ENCODE measurements around the gene HDAC6. TPM values are rescaled to one million over a fixed set of nuclear protein-coding genes. Genes with fewer than 3 reads are reported as not detected.

HDAC6 gene
- total RNA-seq: 10 to 100 TPM; 28.4 to 45.6 (median 32.3) TPM
- polyA plus RNA-seq: 100 to 1,000 TPM in 1 of 2 donors, 10 to 100 TPM in 1; 31.7 to 102 TPM
- long read RNA-seq, donor 1, full-length matches to known transcripts: 7 of 29 reads
- long read RNA-seq, donor 1, partial matches to known transcripts: 10 of 29 reads
- long read RNA-seq, donor 1, other reads (novel, unspliced or antisense): 12 of 29 reads
- long read RNA-seq, donor 2, full-length matches to known transcripts: 8 of 36 reads
- long read RNA-seq, donor 2, partial matches to known transcripts: 13 of 36 reads
- long read RNA-seq, donor 2, other reads (novel, unspliced or antisense): 15 of 36 reads
- long read RNA-seq, donor 3, full-length matches to known transcripts: 12 of 41 reads
- long read RNA-seq, donor 3, partial matches to known transcripts: 17 of 41 reads
- long read RNA-seq, donor 3, other reads (novel, unspliced or antisense): 12 of 41 reads

GRCh38 chrX:48801280-48802088, at the start of gene HDAC6:
Gene HDAC6, plus strand, starts transcription at chrX:48802067. Its CDS starts 626 bp downstream, at chrX:48802693.
- Histone ChIP-seq H3K27me3 (no peaks in the 10 kb centered on the region), H3K4me1 (peaks cover 0 to 16% (median 0%) of the 10 kb centered on the region in 9 donors), H3K4me3 (peak within 1 kb of the TSS; percentile 35 to 82 (median 65)), H3K36me3 (peaks cover 0 to 22% (median 0%) of the 10 kb centered on the region in 9 donors), H3K27ac (peak within 1 kb of the TSS; percentile 84 to 97 (median 94)), H3K9me3 (peaks cover 0 to 11% (median 0%) of the 10 kb centered on the region in 11 donors)
- WGBS, 2 donors: 0% methylated on average over 72 to 88 of the region's 89 CpGs
- peak; percentile 94 to 98 (median 96) for ATAC-seq
- peak in 1 of 9 donors; percentile 5 for TF ChIP-seq CTCF (IDR thresholded peaks at IDR 0.05)
- intact Hi-C loops (cut with DNase I): loop anchor here in 4 of 10 donors (2.0 to 10.0 kb wide), 10 partner anchors 64 to 241 kb away; partner anchors contain the start of genes SUV39H1 (in 3 of the 4), PQBP1 (in 2 of the 4), TIMM17B (in 2 of the 4) and TFE3 (in 1 of the 4)
- peak; percentile 95 to 96 for DNase-seq

GRCh38 chrX:48752498-48752897, 49.4 kb upstream of the HDAC6 start:
- Histone ChIP-seq H3K9me3 (no peaks in the 10 kb centered on the region), H3K27ac (no peak overlapping the region)
- 74 to 80% methylated on average over 7 of the region's 7 CpGs for WGBS, 2 donors

GRCh38 chrX:48753708-48754228, 48.1 kb upstream of the HDAC6 start:
- Histone ChIP-seq H3K4me1 (no peaks in the 10 kb centered on the region), H3K4me3 (no peak overlapping the region), H3K36me3 (no peaks in the 10 kb centered on the region), H3K27me3 (peaks cover 0 to 17% (median 0%) of the 10 kb centered on the region in 7 donors), H3K9me3 (no peaks in the 10 kb centered on the region), H3K27ac (no peak overlapping the region)
- intact Hi-C loops (cut with DNase I): no loop called here
- no peak for DNase-seq
- ATAC-seq: no peak
- TF ChIP-seq CTCF (IDR thresholded peaks at IDR 0.05): no peak
- 63 to 67% methylated on average over 8 of the region's 8 CpGs for WGBS, 2 donors

More at GRCh38 chrX:48752498-48752897, 49.4 kb upstream of the HDAC6 start:
- TF ChIP-seq CTCF (IDR thresholded peaks at IDR 0.05): no peak
- intact Hi-C loops (cut with DNase I): no loop called here
- no peak overlapping the region for H3K4me3 ChIP-seq
- no peak for ATAC-seq
- H3K4me1 ChIP-seq: no peaks in the 10 kb centered on the region
- peaks cover 0 to 23% (median 0%) of the 10 kb centered on the region in 7 donors for H3K27me3 ChIP-seq
- no peaks in the 10 kb centered on the region for H3K36me3 ChIP-seq
- DNase-seq: no peak

GRCh38 chrX:48754238-48754637, 47.6 kb upstream of the HDAC6 start:
- 60 to 63% methylated on average over 8 of the region's 8 CpGs for WGBS, 2 donors
- Histone ChIP-seq H3K4me3 (no peak overlapping the region), H3K27ac (no peak overlapping the region), H3K27me3 (peaks cover 0 to 17% (median 0%) of the 10 kb centered on the region in 7 donors), H3K36me3 (no peaks in the 10 kb centered on the region), H3K9me3 (no peaks in the 10 kb centered on the region), H3K4me1 (no peaks in the 10 kb centered on the region)
- intact Hi-C loops (cut with DNase I): no loop called here
- DNase-seq: no peak
- TF ChIP-seq CTCF (IDR thresholded peaks at IDR 0.05): no peak
- no peak for ATAC-seq
